HG03103 (cell line): ENCODE measurements around the gene LRRN4.

ENCODE experiments used
- ATAC-seq: cut with Tn5 transposase; IDR thresholded peaks from one replicate; pipeline ENCODE4 v1.9.1; 2021; ENCODE audit warnings: low read depth; ENCODE audit not compliant: unreplicated experiment

Gene LRRN4

DNA sequence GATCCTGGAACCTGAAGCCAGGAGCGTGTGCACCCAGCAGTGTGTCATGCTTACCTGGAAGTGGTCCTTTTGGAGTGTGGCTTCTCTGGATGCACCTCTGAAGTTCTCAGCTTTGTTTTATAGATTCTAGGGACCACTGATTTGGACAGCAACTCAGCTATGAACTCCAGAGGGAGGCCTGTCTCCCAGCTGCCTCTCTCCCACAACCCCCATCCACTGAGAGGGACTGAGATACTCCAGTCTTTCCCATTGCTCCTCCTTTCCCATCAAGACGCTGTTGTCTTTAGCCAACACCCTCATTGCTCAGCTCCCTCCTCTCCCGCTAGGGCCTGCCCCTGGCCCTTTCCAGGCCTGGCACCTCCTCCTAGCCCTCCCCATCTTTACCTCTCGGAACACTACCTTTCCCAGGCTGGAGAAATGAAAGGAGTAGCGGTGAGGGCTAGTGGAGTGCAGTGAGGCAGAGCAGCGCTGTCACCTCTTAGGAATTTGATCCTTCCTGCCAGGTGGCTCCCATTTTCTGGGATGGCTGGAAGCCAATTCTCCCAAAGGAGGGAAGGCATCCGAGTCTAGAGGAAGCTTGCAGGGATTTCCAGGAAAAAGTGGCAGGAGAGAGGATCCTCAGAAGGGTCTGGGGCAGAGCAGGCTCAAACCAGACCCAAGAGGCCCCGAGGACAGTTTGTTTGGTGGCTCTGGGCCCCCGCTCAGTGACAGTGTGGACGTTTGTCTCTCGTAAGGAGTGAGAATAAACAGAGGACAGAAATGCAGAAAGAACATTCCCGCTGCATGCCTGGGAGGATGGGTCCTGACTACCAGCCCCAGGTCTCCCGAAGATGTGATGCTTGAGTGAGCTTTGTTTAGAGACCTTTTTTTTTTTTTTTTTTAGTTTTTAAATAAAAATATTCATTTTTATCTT lies at the start of gene LRRN4:
Gene LRRN4, minus strand, starts transcription at position 285 of the 913 bp plus-strand sequence. CDS start 1,261 bp downstream, outside the sequence.
- ATAC-seq = no peak

DNA sequence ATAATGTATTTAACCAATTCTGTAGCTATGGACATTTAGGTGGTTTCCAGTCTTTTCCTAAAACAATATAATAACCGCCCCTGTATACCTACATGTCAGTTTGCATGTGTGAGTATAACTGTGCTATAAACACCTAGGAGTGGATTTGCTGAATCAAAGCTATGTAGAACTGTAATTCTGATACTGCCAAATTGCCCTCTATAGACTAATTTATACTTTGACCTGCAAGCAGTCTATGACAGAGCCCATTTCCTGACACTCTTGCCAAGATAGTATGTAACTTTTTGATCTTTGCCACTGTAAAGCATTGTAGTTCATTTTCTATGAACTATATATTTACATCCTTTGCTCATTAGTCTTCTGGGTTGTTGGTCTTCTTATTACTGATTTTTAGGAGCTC lies 49.4 kb upstream of the LRRN4 start:
- no peak for ATAC-seq

DNA sequence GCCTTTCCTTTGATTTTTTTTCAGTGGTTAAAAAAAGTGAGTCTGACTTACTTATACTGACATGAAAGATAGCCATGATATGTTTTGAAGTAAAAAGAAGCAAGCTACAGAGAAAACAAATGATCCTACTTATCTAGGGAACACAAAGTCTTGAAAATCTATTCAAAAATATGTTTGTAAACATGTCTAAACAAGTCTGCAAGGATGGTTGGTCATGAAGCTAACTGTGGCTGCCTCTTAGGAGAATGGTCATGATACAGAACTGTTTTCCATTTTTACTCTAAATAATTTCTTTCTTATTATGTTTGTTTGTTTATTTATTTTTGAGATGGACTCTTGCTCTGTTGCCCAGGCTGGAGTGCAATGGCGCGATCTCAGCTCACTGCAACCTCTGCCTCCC lies 47.5 kb upstream of the LRRN4 start:
- no peak for ATAC-seq

DNA sequence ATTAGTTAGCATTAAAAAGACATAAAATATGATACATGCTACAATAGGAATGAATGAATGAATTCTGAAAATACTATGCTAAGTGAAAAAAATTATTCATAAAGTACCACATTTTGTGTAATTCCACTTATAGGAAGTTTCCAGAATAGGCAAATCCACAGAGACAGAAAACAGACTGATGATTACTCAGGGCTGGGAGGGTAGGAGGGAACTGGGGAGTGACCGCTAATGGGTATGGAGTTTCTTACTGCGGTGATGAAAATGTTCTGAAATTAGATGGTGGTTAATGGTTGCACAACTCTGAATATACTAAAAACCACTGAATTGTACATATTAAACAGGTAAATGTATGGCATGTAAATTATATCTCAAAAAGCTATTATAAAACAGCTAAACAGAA lies 46.4 kb upstream of the LRRN4 start:
- ATAC-seq = no peak

DNA sequence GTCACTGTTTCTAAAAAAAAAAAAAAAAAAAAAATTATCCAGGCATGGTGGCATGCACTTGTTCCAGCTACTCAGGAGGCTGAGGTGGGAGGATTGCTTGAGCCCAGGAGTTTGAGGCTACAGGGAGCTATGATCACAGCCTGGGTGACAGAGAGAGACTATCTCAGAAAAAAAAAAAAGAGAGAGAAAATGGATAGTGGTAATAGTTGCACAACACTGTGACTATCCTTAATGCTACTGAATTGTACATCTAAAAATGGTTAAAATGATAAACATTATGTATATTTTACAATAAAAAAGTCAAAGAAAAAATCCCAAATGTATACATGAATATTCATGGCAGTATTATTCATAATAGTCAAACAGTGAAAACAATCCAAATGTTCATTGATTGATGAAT lies 46.0 kb upstream of the LRRN4 start:
- no peak for ATAC-seq

DNA sequence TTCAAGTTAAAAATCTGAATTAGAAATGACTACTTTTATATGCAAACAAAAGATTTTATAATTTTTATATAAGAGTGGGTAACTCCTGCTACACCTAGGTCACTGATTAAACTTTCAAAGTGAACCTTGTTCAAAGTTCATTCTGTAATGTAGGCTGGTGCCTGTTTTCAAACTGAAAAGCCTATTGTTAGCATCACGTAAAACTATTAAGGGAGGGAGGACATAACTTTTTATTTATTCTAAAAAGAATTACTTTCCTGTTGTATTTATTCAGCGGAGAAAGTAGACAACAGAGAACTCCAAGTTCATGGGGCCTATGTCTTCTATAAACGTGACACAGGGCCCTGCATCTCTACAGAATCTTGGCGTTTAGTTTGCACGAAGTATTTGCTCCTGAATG lies 41.5 kb upstream of the LRRN4 start:
- no peak for ATAC-seq

DNA sequence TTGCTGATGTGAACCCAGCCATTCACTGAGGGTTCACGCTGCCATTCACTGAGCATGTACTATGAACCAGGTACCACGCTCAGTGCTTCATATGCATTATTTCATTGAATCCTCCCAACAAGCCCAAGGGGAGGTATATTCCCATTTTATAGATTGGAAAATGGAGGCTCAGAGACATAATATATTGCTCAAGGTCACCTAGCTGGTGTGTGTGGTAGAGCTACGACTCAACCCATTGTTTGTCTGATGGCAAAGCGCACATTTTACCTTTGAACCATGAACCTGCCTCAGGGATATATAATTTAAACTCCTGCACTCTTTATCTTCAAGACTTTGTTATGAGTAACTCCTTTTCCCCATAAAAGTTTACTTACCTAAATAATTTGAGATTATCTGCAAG lies 40.7 kb upstream of the LRRN4 start:
- ATAC-seq = no peak

DNA sequence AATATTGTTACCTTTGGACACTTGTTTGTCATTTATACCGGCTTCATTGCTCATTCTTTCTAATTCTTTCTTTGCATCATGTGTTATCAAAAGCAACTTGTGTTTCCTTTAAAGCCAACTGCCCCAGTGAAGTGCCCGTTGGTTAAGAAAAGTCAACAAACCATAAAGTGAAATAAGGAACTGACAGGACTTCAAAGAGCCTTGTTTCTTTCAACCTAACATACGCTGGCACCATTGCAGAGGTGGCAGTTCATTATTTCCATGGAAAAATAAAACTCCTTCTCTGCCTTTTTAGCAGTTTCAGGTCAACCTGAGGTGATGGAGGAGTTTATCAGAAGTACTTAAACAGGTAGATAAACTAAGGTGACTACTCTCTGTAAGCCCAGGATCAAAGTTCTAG lies 40.2 kb upstream of the LRRN4 start:
- no peak for ATAC-seq

DNA sequence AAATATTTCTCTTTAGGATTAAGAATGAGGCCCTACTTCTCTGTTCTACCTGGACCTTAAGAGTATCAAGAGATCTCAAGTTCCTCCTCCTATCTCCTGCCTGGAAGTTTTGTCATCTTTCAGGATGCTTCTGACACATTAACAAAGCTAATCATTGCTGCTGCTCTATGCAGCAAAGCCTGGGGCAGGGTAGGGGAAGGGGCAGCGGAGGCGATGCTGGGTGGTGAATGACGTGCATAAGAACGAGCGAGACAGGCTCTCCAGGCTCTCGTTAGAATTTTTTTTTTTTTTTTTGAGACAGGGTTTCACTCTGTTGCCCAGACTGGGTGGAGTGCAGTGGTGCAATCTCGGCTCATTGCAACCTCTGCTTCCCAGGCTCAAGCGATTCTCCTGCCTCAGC lies 37.8 kb upstream of the LRRN4 start:
- no peak for ATAC-seq

DNA sequence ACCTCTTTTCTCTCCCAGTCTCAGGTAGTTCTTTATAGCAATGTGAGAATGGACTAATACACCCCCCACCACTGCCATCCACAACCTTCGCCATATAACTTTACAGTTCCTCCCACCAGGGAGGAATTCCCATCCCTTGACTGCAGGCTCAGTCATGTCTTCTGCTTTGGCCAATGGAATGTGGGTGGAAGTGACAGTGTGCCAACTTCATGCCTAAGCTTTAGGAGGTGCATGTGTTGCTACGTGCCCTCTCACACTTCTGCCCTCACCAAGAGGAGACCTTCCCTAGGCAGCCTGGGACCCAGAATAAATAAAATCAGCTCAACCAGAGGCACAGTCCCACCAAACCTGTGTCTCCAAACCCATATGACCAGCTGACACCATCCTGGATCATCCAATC lies 33.0 kb upstream of the LRRN4 start:
- ATAC-seq = no peak

DNA sequence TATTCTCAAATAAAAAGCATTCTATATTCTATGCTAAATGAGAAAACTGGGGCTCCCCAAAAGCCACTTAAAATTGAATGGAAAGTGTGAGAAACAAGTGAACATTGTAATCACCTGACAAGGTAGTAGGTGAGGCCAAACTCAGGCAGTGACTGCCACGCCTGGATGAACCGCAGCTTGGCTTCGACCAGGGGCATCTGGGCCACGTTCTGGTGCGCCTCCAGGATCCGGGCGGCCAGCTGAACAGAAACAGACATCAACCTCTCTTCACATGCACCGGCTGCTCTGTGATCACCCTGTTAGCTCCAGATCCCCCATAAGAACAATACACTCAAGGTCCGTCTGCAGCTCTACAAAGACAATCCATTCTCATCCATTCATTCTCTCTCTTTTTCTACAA lies 30.1 kb upstream of the LRRN4 start:
- no peak for ATAC-seq

DNA sequence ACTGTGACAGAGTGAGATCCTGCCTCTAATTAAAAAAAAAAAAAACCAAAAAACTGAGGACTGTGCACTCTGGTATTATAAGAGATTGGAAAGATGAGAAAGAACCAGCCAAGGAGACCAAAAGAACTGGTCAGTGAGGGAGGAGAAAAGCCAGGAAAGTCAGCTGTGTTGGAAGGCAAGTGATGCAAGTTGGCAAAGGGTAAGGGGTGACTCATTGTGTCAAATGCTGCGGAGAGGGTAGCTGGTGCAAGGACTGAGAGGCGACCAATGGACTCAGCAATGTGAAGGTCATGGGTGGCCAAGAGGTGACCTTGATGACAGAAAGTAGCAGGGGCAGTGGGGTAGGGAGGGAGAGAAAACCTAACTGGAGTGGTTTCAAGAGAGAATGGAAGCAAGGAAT lies 27.4 kb upstream of the LRRN4 start:
- ATAC-seq = no peak

DNA sequence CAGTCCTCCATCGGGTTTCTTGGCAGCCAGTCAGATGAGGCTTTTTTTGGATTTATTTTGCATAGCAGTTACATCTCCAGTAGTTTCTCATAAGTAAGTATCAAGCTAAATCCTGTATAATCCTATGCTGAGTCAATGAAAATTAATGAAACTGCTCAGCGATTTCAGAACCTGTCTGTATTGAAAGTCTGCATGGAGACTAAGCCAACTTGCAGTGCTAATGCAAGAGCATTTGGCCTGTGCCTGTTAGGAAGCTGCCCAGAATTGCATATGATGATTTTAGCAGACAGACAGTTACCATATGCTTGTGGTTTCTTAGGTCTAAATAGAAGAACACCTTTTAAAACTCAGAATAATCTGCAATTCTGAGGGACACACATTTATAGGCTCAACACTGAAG lies 25.2 kb upstream of the LRRN4 start:
- no peak for ATAC-seq

DNA sequence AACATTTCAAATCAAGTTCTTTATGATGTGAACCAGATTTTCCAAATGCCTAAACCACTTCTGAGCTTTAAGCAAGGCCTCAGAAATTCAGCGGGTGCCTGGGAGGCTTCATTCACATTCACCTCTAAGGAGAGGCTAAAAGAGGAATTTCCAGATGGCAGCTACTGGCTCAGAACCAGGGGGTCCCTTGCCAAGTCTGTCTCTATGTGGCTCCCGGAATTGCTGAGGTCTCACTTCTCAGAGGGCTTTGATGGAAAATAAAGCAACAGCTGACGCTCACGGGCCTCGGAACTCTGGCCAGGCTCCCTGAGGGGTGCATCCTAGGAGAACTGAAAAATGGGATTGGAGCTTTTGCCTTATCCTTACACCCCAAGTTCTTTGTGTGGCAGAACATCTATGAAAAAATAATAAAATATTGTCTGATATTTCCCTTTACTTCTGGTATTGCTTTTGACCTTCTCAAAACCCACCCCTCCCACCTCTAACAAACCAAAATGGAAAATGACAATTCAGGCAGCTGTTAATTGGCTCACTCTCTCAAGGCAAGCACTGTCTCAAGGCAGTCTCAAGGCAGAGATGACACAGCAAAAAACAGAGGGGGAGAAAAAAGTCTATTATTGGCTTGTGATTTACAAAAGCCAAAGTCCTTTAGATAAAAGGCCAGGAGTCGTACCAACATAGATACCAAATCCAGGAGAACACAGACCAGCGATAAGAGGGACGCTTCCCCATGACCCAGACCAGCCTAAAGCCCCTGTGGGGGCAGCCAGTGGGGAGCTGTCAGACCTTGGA lies 21.8 kb upstream of the LRRN4 start:
- ATAC-seq = no peak

DNA sequence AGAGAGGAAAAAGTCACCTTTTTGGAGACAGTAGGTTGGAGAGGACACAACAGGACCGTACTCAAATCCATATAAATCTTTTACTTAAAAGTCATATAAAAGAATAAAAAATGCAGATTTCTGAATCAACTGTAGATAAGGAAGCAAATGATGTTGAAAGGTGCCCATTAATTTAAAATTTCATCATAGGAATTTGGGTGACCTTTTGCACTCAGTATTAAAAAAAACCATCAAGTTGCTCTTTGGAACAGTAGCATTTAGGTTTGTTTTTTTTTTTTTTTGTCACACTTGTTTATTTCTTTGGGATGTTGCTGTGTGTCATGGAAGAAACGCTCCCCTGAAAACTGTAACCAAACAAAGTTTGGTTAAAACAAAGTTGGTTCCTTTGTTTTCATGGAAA lies 20.9 kb upstream of the LRRN4 start:
- ATAC-seq = no peak

DNA sequence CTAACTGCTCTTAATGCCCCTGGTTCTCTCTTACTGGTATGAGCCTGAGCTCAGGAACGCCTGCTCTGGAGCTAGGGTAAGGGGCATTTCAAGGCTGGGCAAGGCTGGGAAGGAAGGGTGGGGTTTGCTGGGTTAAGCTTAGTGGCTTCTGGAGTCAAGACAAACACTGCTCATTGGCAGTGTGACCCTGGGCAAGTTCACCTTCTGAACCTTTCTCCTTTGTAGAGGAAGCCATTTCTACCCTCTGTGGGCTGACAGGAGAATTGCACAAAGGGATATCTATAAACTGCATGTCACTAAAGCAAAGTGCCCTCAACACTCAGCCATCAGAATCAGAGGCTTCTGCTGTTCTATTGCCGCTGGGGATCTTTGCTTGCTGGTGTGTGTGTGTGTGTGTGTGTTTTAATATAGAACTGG lies 20.3 kb upstream of the LRRN4 start:
- peak; percentile 90 for ATAC-seq

DNA sequence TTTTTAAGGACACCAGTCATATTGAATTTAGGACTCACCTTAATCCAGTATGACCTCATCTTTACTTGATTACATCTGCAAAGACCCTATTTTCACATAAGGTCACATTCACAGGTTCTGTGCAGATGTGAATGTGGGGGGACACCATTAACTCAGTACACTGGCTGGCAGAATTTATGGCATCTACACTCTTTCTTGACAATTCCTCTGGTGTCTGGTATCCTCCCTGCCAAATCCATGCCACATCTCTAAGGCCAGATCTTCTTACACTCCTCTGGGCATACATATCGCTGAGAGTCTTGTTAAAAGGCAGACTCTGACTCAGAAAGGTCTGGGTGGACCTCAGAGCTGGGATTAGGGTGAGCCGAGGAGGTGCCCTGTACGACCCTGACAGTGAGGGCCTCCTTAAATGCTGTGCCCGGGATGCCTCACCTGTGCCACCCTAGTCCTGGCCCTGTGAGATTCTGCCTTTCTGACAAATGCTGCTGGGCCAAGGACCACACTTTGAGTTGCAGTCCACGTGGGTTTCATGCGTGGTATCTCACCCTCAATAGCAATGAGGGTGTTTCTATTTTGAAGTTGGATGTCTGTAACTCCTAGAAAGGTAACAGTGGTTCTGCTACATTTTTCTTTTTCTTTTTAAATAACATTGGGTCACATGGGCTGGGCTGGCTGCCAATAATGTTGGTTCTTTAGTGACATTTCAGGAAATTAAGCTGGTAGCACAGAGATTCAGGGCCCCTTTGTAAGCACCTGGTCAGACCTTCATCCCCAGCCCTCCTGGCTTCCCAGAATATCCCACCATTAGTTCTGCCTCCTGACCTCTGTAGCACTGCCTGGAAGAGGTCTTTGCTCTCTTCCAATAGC lies 17.2 kb upstream of the LRRN4 start:
- no peak for ATAC-seq

DNA sequence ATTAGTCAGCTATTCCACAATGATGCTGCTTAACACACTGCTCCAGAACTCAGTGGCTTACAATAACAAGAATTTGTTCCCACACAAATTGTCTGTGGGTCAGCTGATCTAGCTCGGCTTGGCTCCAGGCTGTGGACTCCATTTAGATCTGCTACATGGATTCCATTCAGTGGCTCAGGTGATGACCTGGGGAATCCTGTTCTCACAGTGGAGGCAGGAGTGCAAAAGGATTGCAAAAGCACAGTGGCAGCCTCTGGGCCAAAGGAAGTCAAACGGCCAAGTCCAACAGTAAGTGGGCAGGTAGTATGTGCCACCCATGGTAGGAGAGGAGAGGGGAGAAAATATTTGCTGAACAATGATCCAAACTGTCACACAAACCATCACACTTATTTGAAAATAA lies 15.8 kb upstream of the LRRN4 start:
- ATAC-seq = no peak

DNA sequence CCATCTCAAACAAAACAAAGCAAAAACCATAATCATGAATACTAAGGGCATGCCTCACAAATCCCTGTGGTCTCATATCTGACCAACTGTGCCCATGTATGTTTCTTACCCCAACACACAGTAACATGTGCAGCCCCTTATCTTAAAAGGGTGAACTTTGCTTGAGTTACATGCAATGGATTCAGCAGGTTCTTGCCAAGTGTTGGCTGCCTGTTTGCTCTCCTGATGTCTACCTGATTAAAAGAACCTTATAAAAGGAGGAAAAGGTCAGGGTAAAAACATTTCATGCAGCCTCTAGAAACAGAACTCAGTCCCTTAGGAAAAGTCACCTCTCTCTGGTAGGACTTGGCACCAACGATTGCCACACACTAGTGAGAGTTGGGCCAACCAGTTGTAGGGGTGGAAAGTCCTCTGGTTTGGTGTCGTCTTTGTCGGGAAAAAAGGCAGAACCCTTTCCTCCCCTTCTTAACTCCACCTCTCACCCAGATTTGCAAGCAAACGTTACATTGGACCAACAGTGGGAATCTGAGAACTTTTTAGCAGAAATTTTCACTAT lies 14.0 kb upstream of the LRRN4 start:
- ATAC-seq = no peak

DNA sequence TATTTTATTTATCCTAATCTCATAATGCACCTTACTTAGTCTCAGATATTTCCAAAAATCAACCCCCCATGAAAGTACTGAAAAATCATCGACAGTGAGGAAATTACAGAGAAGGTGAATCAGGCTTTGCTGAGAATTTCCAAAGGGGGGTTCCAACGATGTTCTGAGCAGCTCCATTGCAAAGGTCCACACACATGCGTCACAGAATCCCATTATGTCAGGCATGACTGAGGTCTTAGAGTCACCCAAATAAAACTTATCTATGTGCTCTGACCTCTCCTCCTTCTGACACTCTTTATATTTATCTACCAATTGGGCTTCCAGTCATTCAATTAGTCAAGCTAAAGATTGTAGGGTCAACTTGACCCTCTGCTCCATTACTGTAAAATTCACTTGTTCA lies 12.7 kb upstream of the LRRN4 start:
- no peak for ATAC-seq

DNA sequence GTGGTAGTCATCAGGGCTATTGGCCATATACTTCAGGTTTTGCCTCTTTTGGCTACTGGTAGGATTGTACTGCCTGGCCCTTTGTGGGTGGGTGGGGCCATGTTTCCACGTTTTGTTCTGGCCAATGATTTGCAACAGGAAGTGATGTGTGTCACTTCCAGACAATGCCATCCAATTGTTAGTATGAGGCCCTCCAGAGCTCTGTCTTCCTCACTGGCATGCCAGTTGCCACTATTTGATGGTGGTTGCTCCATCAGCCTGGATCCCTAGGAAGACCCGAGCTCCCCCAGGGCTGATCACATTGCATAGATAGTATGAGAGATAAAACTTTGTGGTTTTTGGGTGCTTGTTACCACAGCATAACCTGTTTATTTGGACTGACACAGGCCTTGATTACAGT lies 7.7 kb upstream of the LRRN4 start:
- ATAC-seq = no peak
